Ectodermal cell (in vitro differentiated cells): Measurements from ENCODE around the gene RCAN2.

Source experiments
- H3K27ac ChIP-seq: 2 replicates; pipeline ENCODE4 v1.7.0; 2013; ENCODE audit warnings: mild to moderate bottlenecking, low read depth, low read length; ENCODE audit not compliant: insufficient read depth, poor library complexity, severe bottlenecking
- H3K27me3 ChIP-seq: 2 replicates; pipeline ENCODE4 v1.7.0; 2013; ENCODE audit warnings: mild to moderate bottlenecking, low read length; ENCODE audit not compliant: insufficient read depth, control insufficient read depth, poor library complexity, severe bottlenecking
- H3K36me3 ChIP-seq: one replicate; pipeline ENCODE4 v1.7.0; 2013; ENCODE audit warnings: low read length; ENCODE audit not compliant: control insufficient read depth, insufficient read depth
- H3K4me1 ChIP-seq: one replicate; pipeline ENCODE4 v1.7.0; 2013; ENCODE audit warnings: low read length; ENCODE audit not compliant: control insufficient read depth, insufficient read depth
- H3K4me3 ChIP-seq: 2 replicates; pipeline ENCODE4 v1.7.0; 2013; ENCODE audit warnings: low read depth, low read length, control low read depth; ENCODE audit not compliant: insufficient read depth
- H3K9me3 ChIP-seq: 2 replicates; pipeline ENCODE4 v1.7.0; 2013; ENCODE audit warnings: mild to moderate bottlenecking, low read length, moderate library complexity; ENCODE audit not compliant: control insufficient read depth
- WGBS, 2 experiments: methylation state at CpG; one replicate each; pipeline ENCODE4 v1.1.7; 2013; ENCODE audit warnings: missing lambda C conversion rate in 2 of 2; 5-methylcytosine and 5-hydroxymethylcytosine counted together

RCAN2 gene

DNA sequence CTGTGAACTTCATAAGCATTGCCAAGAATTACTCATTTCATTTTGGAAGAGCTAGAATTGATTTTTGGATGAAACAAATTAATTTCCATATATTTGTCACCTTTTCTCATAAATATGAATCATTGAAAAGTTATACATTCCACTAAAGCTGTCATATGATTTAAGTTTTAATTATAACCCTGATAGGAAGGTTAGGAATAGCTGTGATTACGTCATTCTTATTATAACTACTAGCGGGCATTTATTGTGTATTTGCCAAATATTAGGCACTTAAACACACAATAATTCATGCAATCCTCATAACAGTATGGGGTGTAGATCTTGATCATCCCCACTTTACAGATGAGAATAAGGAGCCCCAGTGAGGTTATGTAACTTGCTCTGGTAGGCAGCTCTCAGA is 243.1 kb downstream of the RCAN2 start:
- no peaks in the 10 kb centered on the region for H3K9me3 ChIP-seq
- 83% methylated on average over 1 of the region's 2 CpGs; no CpG with 5 or more reads in 1 of the 2 experiments for WGBS, 2 experiments
- no peaks in the 10 kb centered on the region for H3K4me1 ChIP-seq
- H3K27me3 ChIP-seq: no peaks in the 10 kb centered on the region
- no peak overlapping the region for H3K4me3 ChIP-seq
- no peak overlapping the region for H3K27ac ChIP-seq
- H3K36me3 ChIP-seq: no peaks in the 10 kb centered on the region

- H3K9me3 ChIP-seq: no peaks in the 10 kb centered on the region
- H3K4me3 ChIP-seq: no peak overlapping the region
- 94% methylated on average over 8 of the region's 8 CpGs for WGBS, 2 experiments
- H3K36me3 ChIP-seq: no peaks in the 10 kb centered on the region
- no peaks in the 10 kb centered on the region for H3K27me3 ChIP-seq
- no peaks in the 10 kb centered on the region for H3K4me1 ChIP-seq
- no peak overlapping the region for H3K27ac ChIP-seq
Observed at GRCh38 chr6:46246727-46247126, 244.5 kb downstream of the RCAN2 start.

DNA sequence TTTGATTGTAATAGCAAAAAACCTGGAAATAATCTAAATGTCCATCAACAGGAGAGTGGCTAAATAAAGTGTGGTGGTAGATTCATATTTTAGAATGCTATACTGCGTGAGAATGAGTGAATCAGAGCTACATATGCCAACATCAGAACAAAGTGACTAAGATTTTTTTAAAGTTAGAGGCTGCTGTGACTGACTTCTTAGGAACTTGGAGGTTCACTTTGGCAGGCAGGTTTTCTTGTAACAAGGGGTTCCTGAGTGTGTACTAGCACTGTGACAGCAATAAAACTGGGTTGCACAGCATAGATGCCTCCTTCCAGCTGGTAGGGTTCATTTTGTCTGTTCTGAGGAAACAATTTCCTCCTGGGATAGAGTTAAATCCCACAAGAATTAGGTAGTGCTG is 245.2 kb downstream of the RCAN2 start:
- 92 to 97% methylated on average over 1 of the region's 1 CpG for whole genome bisulfite sequencing, 2 experiments
- no peaks in the 10 kb centered on the region for H3K36me3 ChIP-seq
- no peaks in the 10 kb centered on the region for H3K4me1 ChIP-seq
- H3K27ac ChIP-seq: no peak overlapping the region
- no peak overlapping the region for H3K4me3 ChIP-seq
- no peaks in the 10 kb centered on the region for H3K9me3 ChIP-seq
- H3K27me3 ChIP-seq: no peaks in the 10 kb centered on the region

DNA sequence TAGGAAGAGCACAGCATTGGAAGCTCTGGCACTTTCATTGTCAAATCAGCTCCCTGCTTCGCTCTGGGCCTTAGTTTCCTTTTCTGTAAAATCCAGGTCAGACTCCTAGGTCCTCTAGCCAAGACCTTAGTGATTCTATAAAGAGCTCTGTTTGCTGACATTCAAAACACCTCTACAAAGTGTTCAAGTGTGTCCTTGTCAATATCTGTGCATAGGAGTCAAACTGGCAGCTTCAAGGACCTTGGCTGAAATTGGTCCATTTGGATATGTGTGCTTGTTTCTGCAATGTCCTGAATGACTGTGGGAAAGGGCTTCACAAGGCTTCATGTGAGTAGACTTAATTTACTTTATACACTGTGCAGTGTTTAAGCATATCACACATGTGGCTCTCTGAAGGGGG is 246.6 kb downstream of the RCAN2 start:
- Histone ChIP-seq H3K4me3 (no peak overlapping the region), H3K27ac (no peak overlapping the region), H3K27me3 (no peaks in the 10 kb centered on the region), H3K4me1 (no peaks in the 10 kb centered on the region), H3K36me3 (no peaks in the 10 kb centered on the region), H3K9me3 (no peaks in the 10 kb centered on the region)
- WGBS, 2 experiments: 88 to 100% methylated on average over 1 of the region's 1 CpG

DNA sequence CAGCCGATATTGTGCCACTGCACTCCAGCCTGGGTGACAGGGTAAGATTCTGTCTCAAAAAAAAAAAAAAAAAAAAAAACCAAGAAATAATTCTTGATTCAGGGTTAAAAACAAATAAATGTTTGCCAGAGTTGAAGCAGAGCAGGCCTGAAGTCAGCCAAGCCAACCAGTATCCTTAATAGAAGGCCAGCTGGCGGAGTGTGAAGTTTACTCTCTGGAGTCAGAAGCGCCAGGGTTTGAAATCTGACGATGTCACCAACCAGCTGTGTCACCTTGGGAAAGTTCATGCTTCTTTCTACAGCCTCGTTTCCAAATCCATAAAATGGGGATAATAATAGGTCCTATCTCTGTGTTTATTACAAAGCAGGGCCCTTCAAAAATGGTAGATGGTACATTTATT is 247.5 kb downstream of the RCAN2 start:
- no peaks in the 10 kb centered on the region for H3K36me3 ChIP-seq
- H3K27me3 ChIP-seq: no peaks in the 10 kb centered on the region
- H3K27ac ChIP-seq: no peak overlapping the region
- no peaks in the 10 kb centered on the region for H3K4me1 ChIP-seq
- 89 to 96% methylated on average over 5 of the region's 5 CpGs for WGBS, 2 experiments
- no peak overlapping the region for H3K4me3 ChIP-seq
- H3K9me3 ChIP-seq: no peaks in the 10 kb centered on the region

DNA sequence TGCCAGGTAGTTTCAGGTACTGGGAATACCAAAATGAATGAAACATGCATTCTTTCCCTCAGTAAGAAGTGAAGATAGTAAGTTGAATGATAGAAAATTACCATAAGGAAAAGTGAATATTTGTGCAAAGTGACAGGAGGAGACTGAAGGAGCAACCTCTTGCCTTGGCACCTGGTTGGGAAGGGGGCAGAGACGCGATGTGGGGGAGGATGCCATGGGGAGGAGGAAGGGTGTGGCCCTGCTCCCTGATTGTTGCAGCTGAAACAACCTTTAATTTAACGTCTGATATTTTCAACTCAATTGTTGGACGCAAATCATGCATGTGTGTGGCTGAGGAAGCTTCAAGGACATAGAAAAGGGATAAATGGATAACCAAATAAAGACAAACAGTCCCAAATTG is 248.3 kb downstream of the RCAN2 start:
- no peaks in the 10 kb centered on the region for H3K27me3 ChIP-seq
- H3K36me3 ChIP-seq: no peaks in the 10 kb centered on the region
- H3K9me3 ChIP-seq: no peaks in the 10 kb centered on the region
- H3K27ac ChIP-seq: no peak overlapping the region
- no peak overlapping the region for H3K4me3 ChIP-seq
- WGBS, 2 experiments: 94 to 96% methylated on average over 4 of the region's 4 CpGs
- H3K4me1 ChIP-seq: no peaks in the 10 kb centered on the region

GRCh38 chr6:46240866-46241565 is 250.2 kb downstream of the RCAN2 start:
- Histone ChIP-seq H3K4me3 (no peak overlapping the region), H3K9me3 (no peaks in the 10 kb centered on the region), H3K27ac (no peak overlapping the region), H3K27me3 (no peaks in the 10 kb centered on the region), H3K4me1 (no peaks in the 10 kb centered on the region), H3K36me3 (no peaks in the 10 kb centered on the region)
- 90 to 93% methylated on average over 5 of the region's 5 CpGs for WGBS, 2 experiments

GRCh38 chr6:46236752-46237151 is 254.5 kb downstream of the RCAN2 start:
- no peaks in the 10 kb centered on the region for H3K9me3 ChIP-seq
- no peaks in the 10 kb centered on the region for H3K36me3 ChIP-seq
- 44 to 67% methylated on average over 1 of the region's 1 CpG for WGBS, 2 experiments
- no peaks in the 10 kb centered on the region for H3K27me3 ChIP-seq
- H3K4me3 ChIP-seq: no peak overlapping the region
- H3K4me1 ChIP-seq: no peaks in the 10 kb centered on the region
- no peak overlapping the region for H3K27ac ChIP-seq

- no peaks in the 10 kb centered on the region for H3K9me3 ChIP-seq
- H3K4me1 ChIP-seq: no peaks in the 10 kb centered on the region
- H3K36me3 ChIP-seq: no peaks in the 10 kb centered on the region
- no peak overlapping the region for H3K4me3 ChIP-seq
- 91 to 94% methylated on average over 3 of the region's 3 CpGs for WGBS, 2 experiments
- H3K27ac ChIP-seq: no peak overlapping the region
- H3K27me3 ChIP-seq: no peaks in the 10 kb centered on the region
Observed at GRCh38 chr6:46235242-46235641, 256.0 kb downstream of the RCAN2 start.

DNA sequence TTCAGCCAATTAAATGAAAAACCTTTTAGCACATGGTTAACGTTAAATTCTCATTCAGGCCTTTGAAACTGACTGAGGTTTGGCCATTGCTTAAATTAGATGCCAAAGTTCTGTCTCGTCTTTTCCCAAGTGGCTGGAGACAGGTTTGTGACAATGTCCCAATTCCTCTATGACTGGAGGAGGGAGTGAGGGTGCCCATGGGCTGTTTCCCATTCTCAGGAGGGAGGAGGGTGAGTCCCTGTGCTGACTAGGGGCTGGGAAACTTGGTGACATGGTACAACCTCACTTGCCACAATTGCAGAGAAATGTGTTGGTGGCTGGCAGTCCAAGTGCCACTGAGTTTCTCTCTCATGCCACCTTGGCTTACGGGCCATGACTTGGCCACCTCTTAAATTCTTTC is 256.5 kb downstream of the RCAN2 start:
- Histone ChIP-seq H3K9me3 (no peaks in the 10 kb centered on the region), H3K36me3 (no peaks in the 10 kb centered on the region), H3K27ac (no peak overlapping the region), H3K4me1 (no peaks in the 10 kb centered on the region), H3K4me3 (no peak overlapping the region), H3K27me3 (no peaks in the 10 kb centered on the region)
- 94 to 97% methylated on average over 3 of the region's 3 CpGs for WGBS, 2 experiments

DNA sequence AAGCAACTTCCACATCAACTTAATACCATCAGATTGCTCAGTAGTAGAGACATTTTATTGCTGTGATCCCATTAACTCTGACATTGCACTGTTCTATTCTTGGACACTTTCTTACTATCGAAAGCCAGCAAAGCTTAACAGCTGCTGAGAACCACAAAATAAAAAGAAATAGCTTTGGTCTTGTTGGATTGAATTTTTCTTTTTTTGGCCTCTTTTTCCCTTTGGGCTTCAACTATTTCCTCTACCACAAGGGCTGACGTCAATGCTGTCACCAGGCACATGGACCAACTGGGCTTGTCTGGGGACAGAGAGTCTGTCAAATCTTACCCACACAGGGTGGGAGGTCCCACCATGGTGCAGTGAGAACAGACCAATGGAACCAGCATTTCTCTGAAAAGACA is 257.1 kb downstream of the RCAN2 start:
- WGBS, 2 experiments: 93 to 100% methylated on average over 2 of the region's 2 CpGs
- Histone ChIP-seq H3K36me3 (no peaks in the 10 kb centered on the region), H3K4me3 (no peak overlapping the region), H3K4me1 (no peaks in the 10 kb centered on the region), H3K9me3 (no peaks in the 10 kb centered on the region), H3K27ac (no peak overlapping the region), H3K27me3 (no peaks in the 10 kb centered on the region)
